ENCODE data around the gene DUSP8. TPM values are rescaled to one million over a fixed set of nuclear protein-coding genes. Genes with fewer than 3 reads are reported as not detected.

Gene DUSP8
- total and polyA plus RNA-seq, 2 of the 8 experiments (the other 6 are each of a cell fraction or from before 2014, with no cell fraction given) = 2.8 to 3.6 TPM

DNA sequence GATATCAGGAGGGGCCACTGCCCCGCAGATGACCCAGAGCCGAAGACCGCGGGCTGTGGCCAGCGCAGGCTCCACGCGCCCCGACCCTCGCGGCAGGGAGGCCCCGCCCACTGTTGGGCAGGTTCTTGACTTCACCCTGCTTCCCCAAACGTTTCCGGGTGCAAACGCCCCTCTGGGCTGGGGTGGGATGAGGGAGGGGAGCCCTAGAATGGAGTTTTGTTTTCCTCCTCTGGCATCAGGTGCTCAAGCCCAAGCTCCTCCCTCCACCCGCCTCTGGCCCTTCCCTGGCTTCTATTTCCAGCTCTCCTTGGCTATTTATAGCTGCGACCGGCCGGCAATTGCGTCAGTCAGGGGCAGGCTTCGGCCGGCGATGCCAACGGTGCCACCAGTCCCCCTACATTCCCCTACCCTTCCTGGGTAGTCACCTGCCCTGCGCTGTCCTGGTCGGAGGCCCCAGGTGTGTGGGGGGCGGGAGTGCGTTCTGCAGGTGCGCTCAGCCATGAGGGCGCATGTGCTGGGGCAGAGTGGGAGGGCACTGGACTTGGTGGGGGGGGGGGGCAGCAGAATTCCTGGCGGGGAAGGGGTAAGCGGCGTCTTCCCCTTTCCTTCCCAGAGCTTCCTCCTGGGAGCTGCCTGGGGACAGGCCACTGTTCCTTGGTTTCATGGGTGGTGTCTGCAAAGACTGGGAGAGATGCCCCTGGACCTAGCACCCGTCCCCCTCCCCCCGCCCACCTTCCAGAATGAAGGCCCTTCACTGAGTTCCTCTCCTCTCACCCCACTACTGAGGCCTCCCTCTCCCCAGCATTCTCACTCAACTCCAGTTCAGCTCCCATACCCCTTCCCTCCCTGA is 23.6 kb downstream of the DUSP8 start:
- CTCF ChIA-PET (ENCODE audit: partially characterized antibody) = interaction anchor here (0.6 to 7.2 kb wide), 9 partner anchors 10 to 276 kb away, joined by 3 to 144 read pairs (median 4); no protein-coding TSS in a partner anchor
- H3K56ac ChIP-seq (replicated peaks; ENCODE audit: insufficient read length, low read depth, low read length) = no peak overlapping the region
- H3K23me2 ChIP-seq (ENCODE audit: low read depth, low read length) = peaks cover 26% of the 10 kb centered on the region; the same call in 1 of the 2 replicates
- H2AFZ ChIP-seq (ENCODE audit: low read length) = no peak overlapping the region
- H3K4me3 ChIP-seq (ENCODE audit: extremely low read depth in 1 of 4, insufficient read depth in 2 of 4, low read depth in 3 of 4, low read length in 4 of 4) = peak overlapping the region; percentile 20 to 64 (median 32); a peak in 6 of 8 replicates
- H3K79me1 ChIP-seq (ENCODE audit: low read depth, low read length) = no peaks in the 10 kb centered on the region
- H3K36me3 ChIP-seq (ENCODE audit: control insufficient read depth in 2 of 4, insufficient read depth in 4 of 4, low read length in 3 of 4) = no peaks in the 10 kb centered on the region
- H3K79me2 ChIP-seq (ENCODE audit: control insufficient read depth in 1 of 2, insufficient read depth in 2 of 2, low read length in 2 of 2) = no peaks in the 10 kb centered on the region
- H3K9me3 ChIP-seq (ENCODE audit: insufficient read depth in 2 of 2, low read depth in 1 of 2, low read length in 1 of 2) = no peaks in the 10 kb centered on the region
- H4K8ac ChIP-seq (ENCODE audit: extremely low read depth, insufficient read depth, low read length) = peak overlapping the region; percentile 93
- H2BK15ac ChIP-seq (ENCODE audit: low read length) = peak overlapping the region; percentile 81; the same call in 1 of the 2 replicates
- H2BK12ac ChIP-seq (ENCODE audit: low read depth, low read length) = peak overlapping the region; percentile 90; the same call in 1 of the 2 replicates
- H2BK20ac ChIP-seq (ENCODE audit: low read length) = peak overlapping the region; percentile 61; the same call in 1 of the 2 replicates
- H2AK5ac ChIP-seq (ENCODE audit: low read depth, low read length) = 0 out of 2 replicates have a peak overlapping the region, but pooled peaks have one; percentile 66
- no peak overlapping the region for H4K91ac ChIP-seq (replicated peaks; ENCODE audit: insufficient read length, low read length)
- peak overlapping the region; percentile 32 for H3K4ac ChIP-seq (replicated peaks; ENCODE audit: insufficient read length, low read depth, low read length)
- DNase-seq (ENCODE audit: low read depth in 1 of 2, low spot score in 2 of 2) (peak in 1 of 2 experiments; percentile 81), FAIRE-seq (no peak)
- H3K23ac ChIP-seq (ENCODE audit: insufficient read length) = no peak overlapping the region
- peaks cover 15 to 64% (median 47%) of the 10 kb centered on the region in 4 experiments for H3K27me3 ChIP-seq (replicated peaks in 1 of 4; ENCODE audit: control insufficient read depth in 3 of 4, extremely low read depth in 1 of 4, insufficient read depth in 3 of 4, low read length in 3 of 4)
- peak overlapping the region; percentile 87; the same call in 1 of the 2 replicates for H3K18ac ChIP-seq (ENCODE audit: extremely low read depth, low read length)
- no peak overlapping the region for H3K27ac ChIP-seq (ENCODE audit: low read depth, low read length)
- POLR2A ChIA-PET (ENCODE audit: partially characterized antibody) = interaction anchor here (0.6 to 5.4 kb wide), 11 partner anchors 10 to 34 kb away, joined by 3 to 60 read pairs (median 3); no protein-coding TSS in a partner anchor
- peak overlapping the region in 1 of 4 experiments; percentile 2; a peak in 1 of 7 replicates for H3K9ac ChIP-seq (replicated peaks in 1 of 4; ENCODE audit: extremely low read depth in 1 of 4, low read depth in 3 of 4, low read length in 3 of 4)
- 3% methylated on average over 13 of the region's 34 CpGs; no CpG with 5 or more reads in 1 of the 2 experiments for WGBS, 2 experiments (ENCODE audit: extremely low coverage in 1 of 2, insufficient coverage in 1 of 2, insufficient read length in 1 of 2, insufficient replicate concordance in 2 of 2, low coverage in 1 of 2, low lambda C conversion rate in 2 of 2, missing lambda C conversion rate in 1 of 2)
- no peak overlapping the region for H3K14ac ChIP-seq (ENCODE audit: insufficient read length)
- peak overlapping the region; percentile 72 for H2BK120ac ChIP-seq (replicated peaks; ENCODE audit: low read depth, low read length)
- peak overlapping the region; percentile 68 to 90 for H3K4me2 ChIP-seq (ENCODE audit: insufficient read depth in 1 of 2, low read depth in 2 of 2, low read length in 2 of 2)
- peak overlapping the region; percentile 72 for H4K5ac ChIP-seq (ENCODE audit: insufficient read length, low read depth, low read length)
- H4K20me1 ChIP-seq (replicated peaks in 1 of 2; ENCODE audit: control insufficient read depth in 1 of 2, insufficient read depth in 2 of 2, low read length in 2 of 2) = no peaks in the 10 kb centered on the region
- H3K4me1 ChIP-seq (replicated peaks in 1 of 4; ENCODE audit: control insufficient read depth in 3 of 4, insufficient read depth in 4 of 4, low read length in 3 of 4) = peaks cover 3 to 24% (median 9%) of the 10 kb centered on the region in 4 experiments
- H2BK5ac ChIP-seq (ENCODE audit: low read depth, low read length) = 0 out of 2 replicates have a peak overlapping the region, but pooled peaks have one; percentile 16
- TF ChIP-seq GTF2F1 (IDR thresholded peaks at IDR 0.05; ENCODE audit: borderline replicate concordance, low read depth, low read length) = no peak
- no peak for TF ChIP-seq GABPA (IDR thresholded peaks at IDR 0.05; ENCODE audit: borderline replicate concordance, insufficient read depth, low read length)
- no peak for TF ChIP-seq RFX5 (IDR thresholded peaks at IDR 0.05; ENCODE audit: borderline replicate concordance, low read depth, low read length)
- no peak for TF ChIP-seq ZNF274 (IDR thresholded peaks at IDR 0.05; ENCODE audit: borderline replicate concordance, extremely low read depth, low read length)
- no peak for TF ChIP-seq PHF8 (conservative IDR thresholded peaks at IDR 0.05; ENCODE audit: low read depth, low read length)
- TF ChIP-seq SIX5 (IDR thresholded peaks at IDR 0.05; ENCODE audit: low read depth, low read length) = no peak
